HS-5 (cell line): ENCODE measurements around the gene DPEP3.
"Not testable (repeated sequence)": the region's sequence is repeated elsewhere in the genome, so short reads cannot be mapped to it uniquely, and the experiment has no call there.

Experiments used
- DNase-seq: peaks from one replicate; pipeline ENCODE4 v3.0.0-alpha.2; 2012; ENCODE audit warnings: low read depth

The DPEP3 gene

GRCh38 chr16:67993207-67994039 is 13.1 kb upstream of the DPEP3 start:
- no peak for DNase-seq

- DNase-seq, result no peak
Observed at GRCh38 chr16:67992661-67993206, 12.4 kb upstream of the DPEP3 start.

GRCh38 chr16:67990018-67990386 is 9.7 kb upstream of the DPEP3 start:
- DNase-seq, result no peak

- no peak for DNase-seq
Observed at GRCh38 chr16:67989322-67990017, 9.2 kb upstream of the DPEP3 start.

- DNase-seq, result no peak
Observed at GRCh38 chr16:67988675-67989074, 8.4 kb upstream of the DPEP3 start.

DNA sequence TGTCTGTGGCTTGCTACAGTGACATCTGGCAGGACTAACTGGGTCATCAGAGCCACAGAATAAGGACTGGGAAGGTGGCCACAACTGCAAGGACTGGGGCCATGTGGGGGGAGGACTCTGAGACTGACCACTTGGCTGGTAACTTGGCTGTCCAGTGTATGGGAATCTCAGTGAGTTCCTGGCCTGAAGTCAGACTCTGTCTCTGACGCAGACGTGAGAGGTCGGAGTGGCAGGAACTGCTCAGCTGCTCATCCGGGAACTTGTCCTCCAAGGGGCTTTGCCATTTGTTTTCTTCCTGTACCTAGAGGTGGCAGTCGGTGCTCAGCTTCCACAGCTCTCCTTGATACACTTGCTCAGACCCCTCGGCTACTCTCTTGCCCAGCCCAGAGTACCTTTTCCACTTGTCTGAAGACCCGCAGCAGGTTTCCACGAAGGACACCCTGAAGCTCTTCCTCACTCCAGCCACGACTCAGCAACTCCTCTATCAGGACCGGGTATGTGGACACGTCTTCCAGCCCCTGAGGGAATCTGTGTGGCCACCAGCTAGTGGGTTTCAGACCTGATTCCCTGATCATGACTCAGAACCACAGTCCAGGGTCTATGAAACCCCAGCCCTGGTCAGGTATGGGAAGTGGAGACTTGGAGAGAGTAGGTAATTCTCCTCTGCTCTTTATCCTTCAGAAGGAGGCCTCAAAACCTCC is 7.3 kb upstream of the DPEP3 start:
- DNase-seq, result no peak

GRCh38 chr16:67986949-67987348 is 6.7 kb upstream of the DPEP3 start:
- DNase-seq, result no peak

DNA sequence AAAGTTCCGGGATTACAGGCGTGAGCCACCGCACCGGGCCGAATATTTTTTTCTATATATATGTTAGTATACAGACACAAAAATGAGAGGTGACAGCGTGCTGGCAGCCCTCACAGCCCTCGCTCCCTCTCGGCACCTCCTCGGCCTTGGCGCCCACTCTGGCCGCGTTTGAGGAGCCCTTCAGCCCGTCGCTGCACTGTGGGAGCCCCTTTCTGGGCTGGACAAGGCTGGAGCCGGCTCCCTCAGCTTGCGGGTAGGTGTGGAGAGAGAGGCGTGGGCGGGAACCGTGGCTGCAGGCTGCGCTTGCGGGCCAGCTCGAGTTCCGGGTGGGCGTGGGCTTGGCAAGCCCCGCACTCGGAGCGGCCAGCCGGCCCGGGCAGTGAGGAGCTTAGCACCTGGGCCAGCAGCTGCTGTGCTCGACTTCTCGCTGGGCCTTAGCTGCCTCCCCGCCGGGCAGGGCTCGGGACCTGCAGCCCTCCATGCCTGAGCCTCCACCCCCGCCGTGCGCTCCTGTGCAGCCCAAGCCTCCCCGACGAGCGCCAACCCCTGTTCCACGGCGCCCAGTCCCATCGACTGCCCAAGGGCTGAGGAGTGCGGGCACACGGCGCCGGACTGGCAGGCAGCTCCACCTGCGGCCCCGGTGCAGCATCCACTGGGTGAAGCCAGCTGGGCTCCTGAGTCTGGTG is 1.9 kb upstream of the DPEP3 start:
- no peak for DNase-seq

GRCh38 chr16:67977469-67978227 is 2.7 kb downstream of the DPEP3 start:
- DNase-seq, result no peak

DNA sequence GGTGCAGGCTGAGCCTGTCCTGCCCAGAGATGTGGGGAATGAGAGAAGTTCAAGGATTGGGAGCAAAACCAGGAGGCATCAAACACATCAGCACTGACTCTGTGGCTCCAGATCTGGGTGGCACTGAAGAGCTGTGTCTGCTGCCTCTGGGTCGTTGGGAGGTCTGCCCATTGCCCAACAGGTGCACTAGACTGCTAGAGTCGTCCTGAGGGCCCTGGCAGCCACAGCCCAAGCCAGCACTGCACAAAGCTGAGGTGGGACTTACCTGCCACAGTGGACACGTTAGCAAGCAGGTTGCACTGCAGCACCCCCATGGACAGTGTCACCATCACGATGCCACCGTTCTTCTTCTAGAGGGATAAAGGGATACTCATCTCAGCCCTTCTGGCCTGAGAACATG is 3.3 kb downstream of the DPEP3 start:
- DNase-seq, result no peak

- DNase-seq, result no peak
Observed at GRCh38 chr16:67976205-67976604, 4.1 kb downstream of the DPEP3 start.

DNA sequence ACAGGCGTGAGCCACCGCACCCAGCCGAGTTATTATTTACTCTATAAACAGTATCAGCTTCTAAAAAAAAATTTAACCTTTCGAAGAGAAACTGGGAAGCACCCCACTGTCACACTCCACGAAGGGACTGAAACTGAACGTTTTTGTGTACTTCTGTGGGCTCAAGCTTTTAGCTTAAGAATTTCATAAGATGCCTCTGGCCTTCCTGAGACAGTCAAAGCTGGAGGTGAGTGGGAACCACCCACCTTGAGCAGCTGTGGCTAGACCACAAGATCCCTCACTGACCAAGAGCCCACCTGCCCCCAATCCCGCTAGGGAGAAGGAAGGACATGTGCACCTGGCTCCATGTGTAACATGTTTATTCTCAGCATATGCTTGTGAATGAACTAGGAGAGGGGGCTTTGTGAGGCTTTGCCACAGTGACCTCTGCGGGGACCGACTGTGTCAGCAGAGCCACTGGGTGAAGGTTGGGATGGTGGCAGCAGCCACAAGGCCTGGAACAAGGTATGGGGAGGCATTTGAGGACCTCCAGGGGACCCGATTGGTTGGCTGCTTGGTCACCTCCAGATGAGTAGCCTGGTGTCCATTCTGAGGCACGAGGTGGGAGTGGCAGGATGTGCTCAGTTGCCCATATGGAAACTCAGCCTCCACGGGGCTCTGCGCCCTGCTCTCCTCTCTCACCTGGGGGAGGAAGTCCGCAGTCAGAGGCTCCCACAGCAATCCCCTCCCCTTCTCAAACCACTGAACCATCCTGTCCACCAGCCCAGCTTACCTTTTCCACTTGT is 4.8 kb downstream of the DPEP3 start:
- DNase-seq, result no peak

- not testable (repeated sequence) for DNase-seq
Observed at GRCh38 chr16:67972285-67972684, 8.0 kb downstream of the DPEP3 start.

DNA sequence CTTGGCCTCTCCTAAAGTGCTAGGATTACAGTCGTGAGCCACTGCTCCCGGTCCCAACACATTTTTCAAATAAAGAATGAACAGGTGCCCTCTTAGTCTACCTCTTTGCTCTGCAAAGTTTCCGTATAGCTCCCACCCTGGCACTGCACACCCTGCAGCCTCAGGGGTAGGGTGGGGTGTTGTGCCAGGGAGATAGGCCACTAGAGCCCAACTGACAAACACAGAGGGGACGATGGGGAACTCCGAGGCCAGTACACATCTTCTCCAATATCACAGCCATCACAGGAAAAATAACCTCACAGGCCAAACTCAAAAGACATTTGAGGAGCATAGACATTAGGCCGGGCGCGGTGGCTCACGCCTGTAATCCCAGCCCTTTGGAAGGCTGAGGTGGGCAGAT is 9.2 kb downstream of the DPEP3 start:
- DNase-seq, result no peak

- DNase-seq, result no peak
Observed at GRCh38 chr16:67969254-67970039, 10.9 kb downstream of the DPEP3 start.

GRCh38 chr16:67968400-67969253 is 11.7 kb downstream of the DPEP3 start, which contains the start of gene SLC12A4:
TSS of gene SLC12A4 (minus strand) at chr16:67968637. CDS start at chr16:67968553, 84 bp downstream.
- no peak for DNase-seq

DNA sequence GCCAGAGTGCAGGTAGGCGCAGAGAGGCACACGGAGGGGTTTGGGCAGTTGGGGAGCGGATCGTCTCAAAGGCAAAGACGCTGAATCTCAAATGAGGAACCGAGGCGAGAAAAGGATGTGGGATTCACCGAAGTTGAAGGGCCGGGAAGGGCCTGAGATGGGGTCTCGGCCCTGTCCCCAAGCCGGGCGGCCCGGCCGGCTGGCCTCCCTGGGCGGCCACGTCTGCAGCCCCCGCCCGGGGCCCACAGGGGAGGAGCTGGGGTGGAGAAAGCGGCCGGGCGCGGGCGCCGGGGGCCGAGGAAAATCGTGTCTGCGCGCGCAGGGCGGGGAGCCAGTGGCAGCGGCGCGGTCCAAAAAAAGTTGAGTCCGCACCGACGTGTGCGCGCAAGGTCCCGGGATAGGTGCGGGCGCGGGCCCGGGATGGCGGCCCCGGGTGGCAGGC is 12.3 kb downstream of the DPEP3 start:
- DNase-seq, result no peak

GRCh38 chr16:67967183-67967957 is 12.9 kb downstream of the DPEP3 start:
- no peak for DNase-seq
